Kidney tubule cell (primary cell): ENCODE measurements around the gene NTRK2.
"Not testable (repeated sequence)": the region's sequence is repeated elsewhere in the genome, so short reads cannot be mapped to it uniquely, and the experiment has no call there.

Source experiments
- DNase-seq: peaks from one replicate; pipeline ENCODE4 v3.0.0-alpha.2; 2018; ENCODE audit warnings: low spot score

The NTRK2 gene

GRCh38 chr9:85067792-85068191 is 398.3 kb downstream of the NTRK2 start:
- no peak for DNase-seq

GRCh38 chr9:85069421-85069820 is 399.9 kb downstream of the NTRK2 start:
- DNase-seq: not testable (repeated sequence)
